Heart left ventricle (tissue), 16 donors: ENCODE data around the gene SHF. TPM values are rescaled to one million over a fixed set of nuclear protein-coding genes. Genes with fewer than 3 reads are reported as not detected.
A peak's percentile ranks its signal among the peaks of the same experiment; 100 is the strongest.

Experiments
- ATAC-seq, 4 donors: fragments of 200-7000 bp; cut with Tn5 transposase; one replicate each; pipeline ENCODE4 v1.9.1; 2020 to 2022; ENCODE audit warnings: moderate library complexity in 4 of 4, mild to moderate bottlenecking in 3 of 4, moderate number of reproducible peaks in 1 of 4
- DNase-seq, 5 donors: peaks; one replicate each; pipeline ENCODE4 v3.0.0-alpha.2; 2020
- H3K27ac ChIP-seq, 12 donors: fragments of 200-600 bp; sonication (generic) in 4 of 12; one replicate each; pipeline versions ENCODE4 v1.5.0 to v1.8.0; 2016 to 2022; ENCODE audit warnings: mild to moderate bottlenecking in 2 of 12
- H3K27me3 ChIP-seq, 9 donors: fragments of 200-600 bp; sonication (generic) in 2 of 9; one replicate each; pipeline versions ENCODE4 v1.5.1 to v1.8.0; 2016 to 2022; ENCODE audit warnings: mild to moderate bottlenecking in 3 of 9
- H3K36me3 ChIP-seq, 9 donors: fragments of 200-600 bp; sonication (generic) in 2 of 9; one replicate each; pipeline versions ENCODE4 v1.5.0 to v1.8.0; 2018 to 2022; ENCODE audit warnings: mild to moderate bottlenecking in 2 of 9
- H3K4me1 ChIP-seq, 12 donors: fragments of 200-600 bp; sonication (generic) in 4 of 12; one replicate each; pipeline versions ENCODE4 v1.5.0 to v1.8.0; 2016 to 2022; ENCODE audit warnings: mild to moderate bottlenecking in 3 of 12
- H3K4me3 ChIP-seq, 12 donors: fragments of 200-600 bp; sonication (generic) in 4 of 12; one replicate each; pipeline versions ENCODE4 v1.5.0 to v1.8.0; 2017 to 2022; ENCODE audit warnings: mild to moderate bottlenecking in 9 of 12, moderate library complexity in 4 of 12
- H3K9me3 ChIP-seq, 12 donors: fragments of 200-600 bp; sonication (generic) in 4 of 12; one replicate each; pipeline versions ENCODE4 v1.5.0 to v1.8.0; 2016 to 2022; ENCODE audit warnings: mild to moderate bottlenecking in 1 of 12
- CTCF ChIP-seq, 12 donors: fragments of 200-600 bp; sonication (generic) in 4 of 12; IDR thresholded peaks; one replicate each; pipeline versions ENCODE4 v1.5.0 to v1.8.0; 2018 to 2022; ENCODE audit warnings: antibody characterized with exemption in 12 of 12, mild to moderate bottlenecking in 5 of 12
- POLR2A ChIP-seq, 2 donors: fragments of 450-650 bp; IDR thresholded peaks; one replicate each; pipeline ENCODE4 v1.6.1; 2017; ENCODE audit warnings: antibody characterized with exemption in 2 of 2, mild to moderate bottlenecking in 2 of 2, moderate library complexity in 2 of 2
- WGBS, 4 donors: extraction: QIAGEN DNeasy Blood & Tissue Kit in 2 of 4; methylation state at CpG; one replicate each; pipeline versions ENCODE4 v1.1.5 to v1.1.7; 2013 to 2018; 5-methylcytosine and 5-hydroxymethylcytosine counted together
- intact Hi-C, 10 donors: fragments of 100-400 bp; cut with DNase I; formaldehyde crosslinking; loops; one replicate each; pipeline versions ENCODE4 v1.11.1 to v1.14.2; 2022
- polyA plus RNA-seq, 2 donors: library from polyadenylated mRNA; stranded (reverse); fragments of 200-250 nt; gene quantifications; one replicate each; pipeline ENCODE4 v1.2.3, GENCODE V29; 2013
- total RNA-seq, 9 donors: library from RNA; depleted of rRNA in 2 of 9; stranded (reverse); fragments of >200 nt in 2 of 9; fragmentation: NEBNext Ultra II Directional in 3 of 9; extraction: Animal tissue kit (Norgen Biotek cat#: 25700) in 3 of 9; gene quantifications; one replicate each; pipeline versions ENCODE4 v1.1.0 to v1.2.4, GENCODE V29; 2016 to 2023
- donor health status: ischemic (EF 13 %, LVEDD 7.1; RV severe dilation, severe dysfunction).
- donor health status: healthy with polysubstance abuse.
- donor health status: DM: no; HTN: yes; CAD: no.
- donor health status: DM: no; HTN: no; CAD: no.
- donor health status: ischemic (EF 25% LVEDD 6.9; RV normal size, moderate dysfunction).
- donor health status: ischemic (EF 25% LVEDD 5.7; RV mildly dilated, moderate dysfunction).
- donor health status: healthy.
- donor health status: DM: yes; HTN: yes; CAD: no.
- donor health status: ischemic (EF 35%, LVEDD 5.7; RV mildly dilated, moderate dysfunction).
- donor health status: nonischemic (EF 11% LVEDD 7.7; RV severe dilation, severe dysfunction).
- donor health status: DM: yes; HTN: yes; CAD: no.
- donor health status: PGD.
- donor health status: ischemic (EF 29% LVEDD 5.4; RV normal size, mild dysfunction).
- donor health status: nonischemic (EF 23%, LVEDD 6.1; RV moderate dilation, normal function).

Gene SHF
- total and polyA plus RNA-seq, 11 donors, result 1.9 to 7.9 (median 3.9) TPM

- Histone ChIP-seq H3K36me3 (peaks cover 0 to 2% (median 0%) of the 10 kb centered on the region in 9 donors), H3K27ac (no peak overlapping the region), H3K27me3 (peaks cover 0 to 27% (median 8%) of the 10 kb centered on the region in 9 donors), H3K4me1 (no peaks in the 10 kb centered on the region), H3K4me3 (no peak overlapping the region), H3K9me3 (no peaks in the 10 kb centered on the region)
- no peak for ATAC-seq
- TF ChIP-seq POLR2A (IDR thresholded peaks at IDR 0.05) (no peak), CTCF (IDR thresholded peaks at IDR 0.05) (no peak)
- no peak for DNase-seq
- intact Hi-C loops, result no loop called here
- WGBS, 4 donors, result 95 to 99% (median 96%) methylated on average over 6 to 10 of the region's 10 CpGs
Observed at GRCh38 chr15:45140557-45141250, 47.1 kb downstream of the SHF start.

- peaks cover 0 to 2% (median 0%) of the 10 kb centered on the region in 9 donors for H3K36me3 ChIP-seq
- no peak for ATAC-seq
- no peaks in the 10 kb centered on the region for H3K9me3 ChIP-seq
- H3K27ac ChIP-seq, result no peak overlapping the region
- peaks cover 0 to 6% (median 2%) of the 10 kb centered on the region in 12 donors for H3K4me1 ChIP-seq
- TF ChIP-seq POLR2A (IDR thresholded peaks at IDR 0.05) (no peak), CTCF (IDR thresholded peaks at IDR 0.05) (no peak)
- DNase-seq, result peak in 1 of 5 donors; percentile 2
- H3K4me3 ChIP-seq, result no peak overlapping the region
- intact Hi-C loops, result no loop called here
- 90 to 96% (median 93%) methylated on average over 6 of the region's 6 CpGs for WGBS, 4 donors
- H3K27me3 ChIP-seq, result peaks cover 0 to 33% (median 15%) of the 10 kb centered on the region in 9 donors
Observed at GRCh38 chr15:45139770-45140169, 48.0 kb downstream of the SHF start.

DNA sequence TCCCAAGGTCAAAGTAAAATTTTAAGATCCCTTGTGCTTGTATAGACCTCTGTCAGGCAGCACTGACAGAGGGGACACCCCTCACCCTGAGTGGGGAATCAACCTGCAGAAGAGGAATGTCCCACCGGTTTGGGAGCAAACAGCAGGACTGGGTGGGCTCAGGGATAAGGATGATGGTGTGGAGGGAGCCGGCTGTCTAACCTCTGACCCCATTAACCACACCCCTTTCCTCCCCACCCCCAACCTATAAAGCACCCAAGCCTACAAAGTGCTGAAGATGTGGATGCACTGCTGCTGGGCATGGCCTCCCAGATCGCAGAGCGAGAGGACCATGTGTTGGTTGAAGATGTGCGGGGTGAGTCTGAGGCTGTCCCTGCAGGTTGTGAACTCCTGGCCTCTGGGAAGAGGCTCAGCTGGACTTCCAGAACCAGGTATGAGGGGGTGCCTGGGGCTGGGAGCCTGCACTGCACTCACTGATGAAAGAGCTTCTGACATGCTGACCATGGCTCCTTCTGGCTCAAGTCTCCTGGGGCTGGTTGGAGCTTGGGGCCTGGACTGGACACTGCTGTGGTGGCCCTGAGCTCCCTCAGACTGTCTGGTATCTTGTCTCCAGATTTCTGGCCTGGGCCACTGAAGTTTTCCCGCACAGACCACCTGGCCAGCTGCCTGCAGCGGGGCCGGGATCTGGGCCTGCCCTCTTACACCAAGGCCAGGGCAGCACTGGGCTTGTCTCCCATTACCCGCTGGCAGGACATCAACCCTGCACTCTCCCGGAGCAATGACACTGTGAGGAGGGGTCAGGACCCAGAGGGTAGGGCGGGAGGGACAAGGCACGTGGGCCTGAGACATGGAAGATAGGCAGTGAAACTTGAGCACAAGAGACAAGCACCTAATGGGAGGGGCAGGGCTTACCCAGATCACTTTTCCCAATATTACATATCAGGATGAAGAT lies 48.7 kb downstream of the SHF start:
- no peaks in the 10 kb centered on the region for H3K9me3 ChIP-seq
- WGBS, 4 donors, result 67 to 78% (median 76%) methylated on average over 11 to 12 of the region's 12 CpGs
- intact Hi-C loops, result no loop called here
- peaks cover 0 to 39% (median 22%) of the 10 kb centered on the region in 9 donors for H3K27me3 ChIP-seq
- H3K27ac ChIP-seq, result no peak overlapping the region
- TF ChIP-seq CTCF (IDR thresholded peaks at IDR 0.05) (no peak), POLR2A (IDR thresholded peaks at IDR 0.05) (no peak)
- peak in 1 of 4 donors; percentile 16 for ATAC-seq
- peaks cover 0 to 6% (median 2%) of the 10 kb centered on the region in 12 donors for H3K4me1 ChIP-seq
- peaks cover 0 to 2% (median 0%) of the 10 kb centered on the region in 9 donors for H3K36me3 ChIP-seq
- peak in 1 of 5 donors; percentile 15 for DNase-seq
- H3K4me3 ChIP-seq, result no peak overlapping the region

DNA sequence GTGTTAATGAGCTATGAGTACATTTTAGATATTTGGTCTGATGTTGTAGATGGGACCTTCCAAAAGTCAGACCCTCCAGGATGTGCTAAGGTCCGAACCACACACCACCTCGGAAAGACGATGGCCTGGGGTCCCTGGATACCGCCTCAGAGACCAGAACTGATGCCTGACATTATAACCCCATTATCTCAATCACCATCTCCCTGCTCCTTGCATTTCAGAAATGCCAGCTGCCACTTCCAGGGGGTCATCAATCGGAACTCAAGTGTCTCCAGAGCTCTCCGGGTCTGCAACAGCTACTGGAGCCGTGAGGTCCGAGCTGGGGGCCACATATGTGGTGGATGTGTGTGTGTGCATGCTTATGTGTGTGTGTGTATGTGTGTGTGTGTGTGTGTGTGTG lies 50.1 kb downstream of the SHF start:
- Histone ChIP-seq H3K27ac (no peak overlapping the region), H3K36me3 (no peaks in the 10 kb centered on the region), H3K27me3 (peaks cover 0 to 41% (median 29%) of the 10 kb centered on the region in 9 donors), H3K9me3 (no peaks in the 10 kb centered on the region), H3K4me3 (no peak overlapping the region), H3K4me1 (peaks cover 0 to 6% (median 2%) of the 10 kb centered on the region in 12 donors)
- ATAC-seq, result no peak
- intact Hi-C loops, result no loop called here
- DNase-seq, result peak in 1 of 5 donors; percentile 2
- 78 to 86% (median 80%) methylated on average over 7 to 8 of the region's 8 CpGs for WGBS, 4 donors
- TF ChIP-seq POLR2A (IDR thresholded peaks at IDR 0.05) (no peak), CTCF (IDR thresholded peaks at IDR 0.05) (no peak)
